ENCODE results near the gene CYB561A3.

CYB561A3 gene

DNA sequence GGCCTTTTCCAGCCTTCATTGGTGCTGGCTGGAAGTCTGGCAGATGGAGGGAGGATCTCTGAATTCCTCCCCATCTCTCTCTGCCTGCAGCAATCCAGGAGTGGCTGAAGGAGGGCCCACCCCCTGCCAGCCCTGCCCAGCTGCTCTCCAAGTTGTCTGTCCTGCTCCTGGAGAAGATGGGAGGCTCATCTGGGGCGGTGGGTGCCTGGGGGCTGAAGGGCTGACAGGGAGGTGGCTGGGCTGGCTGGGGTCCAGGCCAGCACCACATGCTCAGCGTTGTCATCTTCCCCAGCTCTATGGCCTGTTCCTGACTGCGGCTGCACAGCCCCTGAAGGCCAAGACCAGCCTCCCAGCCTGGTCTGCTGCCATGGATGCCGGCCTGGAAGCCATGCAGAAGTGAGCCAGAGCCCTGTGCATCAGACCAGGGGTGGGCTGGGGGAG is 16.5 kb downstream of the CYB561A3 start:
- peak; percentile 45 for DNase-seq (ENCODE audit: low read depth)

DNA sequence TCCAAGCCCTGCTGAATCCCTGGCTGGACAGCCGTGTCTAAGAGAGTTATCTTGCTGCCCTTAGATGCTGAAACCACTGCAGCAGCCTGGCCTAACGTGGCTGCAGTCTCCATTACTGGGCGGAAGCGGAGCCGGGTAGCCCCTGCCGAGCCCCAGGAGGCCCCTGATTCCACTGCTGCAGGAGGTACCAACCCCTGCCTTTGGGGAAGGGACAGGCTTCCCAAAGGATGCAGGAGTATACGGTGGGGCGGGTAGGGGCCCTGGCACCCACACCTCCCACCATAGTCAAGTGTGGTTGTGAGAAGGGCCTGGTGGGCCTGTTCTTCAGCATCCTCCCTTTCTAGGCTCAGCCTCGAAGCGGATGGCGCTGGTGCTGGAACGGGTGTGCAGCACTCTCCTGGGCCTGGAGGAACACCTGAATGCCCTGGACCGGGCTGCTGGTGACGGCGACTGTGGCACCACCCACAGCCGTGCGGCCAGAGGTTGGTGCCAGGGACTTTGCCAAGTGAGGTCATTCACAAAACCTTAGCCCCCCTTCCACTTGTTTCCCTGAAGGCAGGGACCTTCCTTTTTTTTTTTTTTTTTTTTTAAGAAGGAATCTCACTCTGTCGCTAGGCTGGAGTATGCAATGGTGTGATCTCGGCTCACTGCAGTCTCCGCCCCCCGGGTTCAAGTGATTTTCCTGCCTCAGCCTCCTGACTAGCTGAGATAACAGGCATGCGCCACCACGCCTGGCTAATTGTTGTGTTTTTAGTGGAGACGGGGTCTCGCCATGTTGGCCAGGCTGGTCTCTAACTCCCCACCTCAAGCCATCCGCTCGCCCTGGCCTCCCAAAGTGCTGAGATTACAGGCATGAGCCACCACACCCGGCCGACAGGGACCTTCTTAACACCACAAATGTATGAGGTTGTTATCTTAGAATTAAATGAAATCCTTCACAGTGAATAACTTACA is 17.6 kb downstream of the CYB561A3 start:
- no peak for DNase-seq (ENCODE audit: low read depth)

DNA sequence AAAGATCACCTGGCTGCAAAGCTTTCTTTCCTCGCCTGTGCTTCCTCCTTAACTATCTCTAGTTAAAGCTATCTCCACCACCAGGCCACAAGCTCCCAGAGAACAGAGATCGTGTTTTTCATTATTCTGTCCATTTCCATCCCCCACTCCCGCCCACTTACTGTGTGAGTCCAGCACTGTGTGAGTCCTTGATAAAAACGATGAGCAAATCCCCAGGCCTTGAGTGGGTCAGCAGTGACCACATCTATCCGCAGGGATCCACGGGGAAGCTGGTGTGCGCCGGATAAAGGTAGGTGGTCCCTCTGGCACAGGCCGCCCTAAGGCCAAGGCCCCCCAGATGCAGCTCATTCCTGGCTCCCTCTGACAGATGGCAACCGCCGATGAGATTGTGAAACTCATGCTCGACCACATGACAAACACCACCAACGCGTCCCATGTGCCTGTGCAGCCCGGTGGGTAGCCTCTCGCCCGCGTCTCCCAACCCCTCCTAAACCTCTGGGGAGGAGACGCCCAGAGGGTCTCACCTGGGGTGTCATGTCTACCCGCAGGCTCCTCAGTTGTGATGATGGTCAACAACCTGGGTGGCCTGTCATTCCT is 19.4 kb downstream of the CYB561A3 start:
- DNase-seq (ENCODE audit: low read depth) = no peak

DNA sequence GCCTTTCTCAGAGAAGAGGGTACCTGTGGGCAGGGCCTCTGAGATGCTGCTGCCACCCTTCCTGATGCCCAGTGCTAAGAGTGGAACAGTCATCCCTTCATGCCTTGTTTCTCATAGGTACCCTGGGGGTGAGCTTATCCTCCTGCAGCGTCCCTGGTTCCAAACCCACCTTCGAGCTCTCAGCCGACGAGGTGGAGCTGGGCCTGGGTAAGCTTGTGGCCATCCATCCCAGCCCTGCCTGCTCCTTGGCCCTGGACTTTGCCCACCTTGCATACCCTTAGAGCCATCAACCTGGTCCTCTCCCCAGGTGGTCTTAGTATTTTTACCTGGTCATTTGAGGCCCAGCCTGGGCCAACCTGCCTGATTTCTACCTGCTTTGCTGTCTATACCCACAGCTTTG is 20.0 kb downstream of the CYB561A3 start:
- no peak for DNase-seq (ENCODE audit: low read depth)

DNA sequence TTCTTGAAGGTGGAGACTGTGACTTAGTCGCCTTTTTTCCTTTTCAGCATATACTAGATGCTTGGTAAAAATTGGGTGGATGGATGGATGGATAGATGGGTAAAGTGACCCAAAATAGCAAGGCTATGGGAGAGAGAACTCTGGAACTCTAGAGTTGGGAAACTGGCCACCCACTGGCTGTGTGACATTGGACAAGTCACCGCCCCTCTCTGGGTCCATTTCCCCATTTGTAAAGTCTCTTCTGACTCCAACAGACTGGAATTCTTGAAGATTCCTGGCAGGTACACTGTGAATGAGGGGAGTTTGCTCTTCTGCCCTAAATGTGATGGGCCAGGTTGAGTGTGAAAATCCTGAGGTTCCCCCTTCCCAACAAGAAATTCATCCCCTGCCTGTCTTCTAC is 20.7 kb downstream of the CYB561A3 start:
- DNase-seq (ENCODE audit: low read depth) = no peak

DNA sequence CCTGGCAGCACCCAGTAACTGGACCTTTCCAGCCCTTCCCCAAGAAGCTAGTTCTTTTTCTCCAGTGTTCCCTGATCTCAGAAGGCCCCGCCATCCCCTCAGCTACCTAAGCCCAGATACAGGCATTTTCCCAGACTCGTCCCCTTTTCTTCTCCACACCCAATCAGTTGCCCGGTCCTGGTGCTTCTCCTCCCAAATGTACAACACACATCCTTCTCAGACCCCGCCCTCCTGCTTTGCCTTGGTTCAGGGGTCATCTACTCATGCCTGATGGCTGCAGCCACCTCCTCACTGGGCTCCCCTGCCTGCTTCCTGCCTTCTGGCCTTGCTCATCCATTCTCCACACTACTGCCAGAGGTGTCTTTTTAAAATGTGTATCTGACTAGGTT is 22.2 kb downstream of the CYB561A3 start:
- no peak for DNase-seq (ENCODE audit: low read depth)

DNA sequence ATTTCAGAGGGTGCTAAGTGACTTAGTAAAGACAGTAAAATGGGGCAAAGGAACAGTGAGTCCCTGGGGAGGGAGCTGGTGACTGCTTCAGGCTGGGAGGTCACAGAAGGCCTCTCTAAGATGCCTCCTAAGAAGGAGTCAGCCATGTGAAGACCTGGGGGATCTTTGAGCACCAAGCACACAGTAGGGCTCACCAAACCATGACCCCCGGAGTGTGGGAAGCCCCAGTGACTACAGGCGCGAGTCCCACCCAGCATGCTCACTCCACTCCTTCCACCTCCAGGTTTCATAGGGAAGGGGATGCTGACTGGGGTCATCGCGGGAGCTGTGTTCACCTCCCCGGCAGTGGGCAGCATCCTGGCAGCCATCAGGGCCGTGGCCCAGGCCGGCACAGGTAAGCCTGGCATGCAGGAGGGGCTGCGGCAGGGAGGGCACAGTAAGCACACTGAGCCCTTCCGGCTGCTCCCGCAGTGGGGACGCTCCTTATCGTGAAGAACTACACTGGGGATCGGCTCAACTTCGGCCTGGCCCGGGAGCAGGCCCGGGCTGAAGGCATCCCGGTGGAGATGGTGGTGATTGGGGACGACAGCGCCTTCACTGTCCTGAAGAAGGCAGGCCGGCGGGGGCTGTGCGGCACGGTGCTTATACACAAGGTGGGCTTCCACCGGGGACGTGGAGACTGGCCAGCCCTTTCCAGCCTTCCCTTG is 22.7 kb downstream of the CYB561A3 start:
- no peak for DNase-seq (ENCODE audit: low read depth)

DNA sequence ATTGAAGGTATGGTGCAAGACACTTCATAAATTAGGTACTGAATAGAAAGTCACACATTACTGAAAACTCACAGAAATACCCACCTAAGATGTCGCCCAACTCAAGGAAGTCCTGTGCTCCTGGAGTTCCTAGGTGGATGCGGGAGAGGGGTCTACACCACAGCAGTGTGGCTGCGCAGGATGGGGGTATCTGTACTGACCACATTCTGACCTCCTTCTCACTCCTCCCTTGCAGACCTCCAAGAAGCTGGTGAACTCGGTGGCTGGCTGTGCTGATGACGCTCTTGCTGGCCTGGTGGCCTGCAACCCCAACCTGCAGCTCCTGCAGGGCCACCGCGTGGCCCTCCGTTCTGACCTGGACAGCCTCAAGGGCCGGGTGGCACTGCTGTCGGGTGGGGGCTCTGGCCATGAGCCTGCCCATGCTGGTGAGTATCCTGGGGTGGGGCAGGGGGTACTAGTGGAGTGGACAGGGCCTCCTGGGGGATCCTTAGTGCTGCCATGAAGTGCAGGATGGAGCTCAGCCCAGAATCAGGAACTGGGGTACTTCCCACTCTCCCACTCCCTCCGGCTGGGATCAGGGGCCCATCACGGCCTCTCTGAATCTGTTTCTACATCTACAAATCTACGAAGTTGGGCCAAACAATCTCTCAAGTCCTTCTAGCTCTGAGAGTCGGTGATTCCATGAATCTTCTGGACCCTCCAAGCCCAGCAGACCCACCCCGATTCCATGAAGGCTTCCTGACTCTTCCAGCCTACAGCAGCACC is 23.8 kb downstream of the CYB561A3 start:
- DNase-seq (ENCODE audit: low read depth) = no peak

DNA sequence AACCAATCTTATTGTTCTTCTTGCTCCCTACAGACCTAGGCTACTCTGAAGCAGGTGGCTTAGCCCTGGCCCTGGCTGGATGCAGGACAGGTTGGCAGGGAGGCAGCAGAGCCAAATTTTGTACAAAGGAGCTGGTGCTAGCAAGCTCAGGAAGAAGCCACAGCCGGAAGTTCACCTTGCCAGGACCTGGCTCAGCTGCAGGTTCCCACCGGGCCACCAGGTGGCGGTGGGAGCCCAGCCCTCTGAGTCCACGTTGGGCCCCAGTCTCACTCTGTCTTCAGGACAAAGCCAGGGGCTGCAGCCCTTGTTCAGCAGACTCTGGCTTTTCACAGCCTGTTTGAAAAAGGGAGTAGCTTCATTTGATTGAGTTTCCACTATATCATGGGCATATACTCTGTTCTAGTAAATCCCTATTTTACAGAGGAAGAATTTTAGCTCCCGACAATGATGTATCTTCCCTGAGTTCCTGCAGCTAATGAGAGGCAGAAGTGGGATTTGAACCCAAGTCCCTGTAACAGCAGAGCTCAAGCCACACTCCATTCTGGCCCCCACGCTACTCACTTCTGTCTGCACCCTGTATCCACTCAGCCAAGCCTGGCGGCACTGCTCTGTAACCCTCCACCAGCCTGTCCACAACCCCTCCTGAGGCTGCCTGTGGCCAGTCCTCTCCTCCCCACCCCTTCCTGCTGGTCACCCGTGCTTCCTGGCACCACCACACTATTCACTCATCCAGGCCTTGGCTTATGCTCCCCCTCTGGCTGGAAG is 25.3 kb downstream of the CYB561A3 start:
- DNase-seq (ENCODE audit: low read depth) = peak; percentile 75

DNA sequence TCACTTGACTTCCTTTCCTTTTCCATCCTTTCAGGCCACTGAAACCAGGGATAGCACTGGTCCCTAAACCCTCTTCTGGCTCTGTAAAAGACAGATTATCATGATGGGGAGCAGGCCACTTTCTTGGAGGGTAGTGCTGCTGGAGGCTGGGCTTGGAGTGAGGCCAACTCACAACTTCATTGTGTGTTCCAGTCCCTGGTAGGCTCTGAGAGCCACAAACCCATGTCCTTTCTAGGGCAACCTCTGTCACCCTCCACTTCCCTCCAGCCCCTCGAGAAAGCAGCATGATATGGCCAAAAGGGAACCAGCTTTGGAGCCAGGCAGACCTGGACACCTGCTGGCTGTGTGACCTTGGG is 26.3 kb downstream of the CYB561A3 start:
- no peak for DNase-seq (ENCODE audit: low read depth)

DNA sequence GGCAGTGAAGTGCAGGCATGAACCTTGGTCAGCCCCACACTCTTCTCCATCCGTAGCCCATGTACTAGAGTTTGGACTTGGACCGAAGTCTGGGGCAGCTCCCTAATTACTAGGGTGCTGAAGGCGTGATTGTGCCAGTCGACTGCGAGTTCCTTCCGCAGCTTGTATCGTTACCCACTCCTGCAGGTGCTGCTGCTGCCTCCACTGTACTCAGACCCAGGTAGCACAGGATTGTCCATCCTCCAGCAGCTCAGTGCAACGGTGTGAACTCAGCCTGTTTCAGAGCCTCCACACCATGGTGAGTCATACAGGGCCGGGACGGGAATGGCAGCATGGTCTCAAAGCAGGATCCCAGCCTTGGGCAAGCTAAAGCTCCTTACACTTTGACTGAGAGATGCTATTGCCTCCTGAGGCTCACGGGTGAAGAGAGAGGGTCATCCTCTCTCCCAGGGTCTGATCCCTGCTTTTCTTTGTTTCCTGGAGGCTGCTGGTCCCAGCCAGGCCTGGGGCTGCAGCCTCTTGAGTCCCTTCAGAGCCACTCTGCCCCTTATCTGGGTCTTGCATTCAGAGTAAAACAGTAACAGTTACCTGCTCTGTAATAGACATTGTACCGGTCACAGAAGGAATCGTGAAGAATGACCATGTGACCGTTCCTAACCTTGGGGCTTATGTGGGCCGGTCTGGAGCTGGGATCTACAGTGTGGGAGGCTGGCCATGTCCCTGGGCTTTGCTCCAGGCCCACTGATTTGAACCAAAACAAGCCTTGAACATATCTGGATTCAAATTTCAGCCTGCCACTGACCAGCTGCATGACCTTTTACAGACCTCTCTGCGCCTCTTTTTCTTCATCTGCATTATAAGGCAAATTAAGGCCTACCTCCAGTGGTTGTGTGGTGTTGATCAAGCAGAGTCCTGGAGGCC is 27.0 kb downstream of the CYB561A3 start:
- DNase-seq (ENCODE audit: low read depth) = peak; percentile 35

DNA sequence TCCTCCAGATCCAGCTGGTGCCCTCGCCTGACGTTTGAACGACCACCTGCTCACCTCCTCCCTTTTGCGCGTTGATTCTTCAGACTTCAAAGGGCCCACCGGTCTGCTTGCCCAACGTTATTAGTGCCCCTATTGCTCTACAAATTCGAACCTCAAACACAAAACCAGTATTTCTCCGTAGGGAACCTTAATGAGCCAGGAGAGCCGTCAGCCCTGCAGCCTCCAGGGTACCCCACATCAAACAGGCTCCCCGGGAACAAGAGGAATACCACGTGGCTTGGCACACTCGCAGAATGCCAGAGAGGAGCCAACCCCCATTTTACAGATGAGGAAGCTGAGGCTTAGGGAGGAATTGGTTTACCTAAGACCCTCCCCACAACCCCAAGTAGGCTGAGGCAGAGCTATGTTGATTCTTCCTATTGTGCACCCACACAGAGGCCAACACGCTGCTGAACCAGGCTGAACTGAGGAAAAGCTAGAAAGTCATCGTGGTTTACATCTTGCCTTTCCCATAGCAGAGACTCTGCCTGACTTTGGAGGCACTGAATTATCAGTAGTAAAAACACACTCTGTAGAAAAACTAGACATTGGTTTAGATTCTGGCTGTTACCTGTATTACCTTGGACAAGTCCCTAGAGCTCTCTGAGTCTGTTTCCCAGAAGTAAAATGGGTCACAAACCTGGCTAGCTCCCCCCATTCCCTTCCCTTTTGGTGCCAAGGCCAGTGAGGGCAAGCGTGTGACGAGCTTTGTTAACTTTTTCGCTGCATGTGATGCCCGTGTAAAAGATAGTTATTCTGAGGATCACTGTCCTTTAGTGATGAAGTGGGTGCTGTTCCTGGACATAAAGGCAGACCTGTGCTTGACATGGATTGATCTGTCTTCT is 27.9 kb downstream of the CYB561A3 start:
- DNase-seq (ENCODE audit: low read depth) = no peak

DNA sequence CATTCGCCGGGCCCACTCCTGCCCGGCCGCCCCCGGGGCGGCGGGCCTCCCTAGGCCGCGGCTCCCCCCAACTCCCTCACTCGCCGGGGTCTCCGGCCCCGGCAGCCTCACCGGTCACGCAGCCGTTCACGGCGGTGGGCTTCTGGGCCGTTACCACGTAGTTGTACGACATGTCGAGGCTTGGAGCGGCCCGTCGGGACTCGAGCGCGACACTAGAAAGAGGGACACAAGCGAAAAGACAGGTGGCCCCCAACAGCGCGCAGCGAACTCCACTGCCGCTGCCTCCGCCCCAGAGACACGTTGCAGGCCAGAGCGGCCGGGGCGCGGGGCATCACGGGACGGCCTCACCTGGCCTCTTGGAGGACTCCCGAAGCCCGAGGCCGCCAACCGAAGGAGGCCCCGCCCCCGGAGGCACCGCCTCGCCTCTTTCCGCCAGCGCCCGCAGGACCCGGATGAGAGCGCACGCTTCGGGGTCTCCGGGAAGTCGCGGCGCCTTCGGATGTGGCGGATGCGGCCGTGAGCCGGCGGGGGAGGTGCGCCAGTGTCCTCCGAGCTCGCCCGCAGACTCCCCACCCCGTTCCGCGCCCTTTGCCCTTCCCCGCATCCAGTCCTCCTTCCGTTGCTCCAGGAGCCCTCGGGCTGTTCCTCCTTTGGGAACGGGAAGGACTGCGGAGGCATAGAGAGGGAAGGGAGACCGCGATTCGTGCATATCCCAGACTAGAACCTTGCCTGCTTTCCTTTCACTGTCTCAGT is 28.7 kb downstream of the CYB561A3 start, which contains the start of the genes DDB1 and TKFC:
Gene DDB1, minus strand, starts transcription at position 309 of the 753 bp plus-strand sequence. Its CDS starts 137 bp downstream, at position 172.
Gene TKFC, plus strand, starts transcription at position 432 of the 753 bp plus-strand sequence. CDS start 1,501 bp downstream, outside the sequence.
- DNase-seq (ENCODE audit: low read depth) = peak; percentile 93

DNA sequence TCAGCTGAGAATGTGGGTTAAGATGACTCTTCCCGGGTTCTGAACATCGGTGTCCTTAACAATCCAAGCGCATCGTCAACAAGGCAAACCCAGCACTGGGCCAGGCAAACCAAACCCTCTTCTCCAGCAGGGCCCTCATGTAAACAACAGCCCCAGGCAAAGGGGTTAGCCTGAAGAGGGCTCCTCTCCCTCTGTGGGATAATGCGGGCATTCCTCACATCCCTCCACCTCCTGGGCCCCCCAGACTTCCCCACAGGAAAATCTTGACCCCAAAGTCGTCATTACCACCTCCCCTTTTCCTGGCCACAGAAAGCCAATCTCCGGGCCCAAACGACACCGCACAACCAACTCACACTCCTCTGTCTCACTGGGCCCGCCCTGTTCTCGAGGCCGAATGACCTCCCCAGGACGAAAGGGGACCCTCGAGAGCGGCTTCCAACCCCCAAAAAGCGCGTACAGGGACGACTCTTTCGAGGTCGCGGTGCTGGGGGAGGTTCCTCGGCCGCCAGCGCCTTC is 29.3 kb downstream of the CYB561A3 start:
- DNase-seq (ENCODE audit: low read depth) = peak; percentile 58

DNA sequence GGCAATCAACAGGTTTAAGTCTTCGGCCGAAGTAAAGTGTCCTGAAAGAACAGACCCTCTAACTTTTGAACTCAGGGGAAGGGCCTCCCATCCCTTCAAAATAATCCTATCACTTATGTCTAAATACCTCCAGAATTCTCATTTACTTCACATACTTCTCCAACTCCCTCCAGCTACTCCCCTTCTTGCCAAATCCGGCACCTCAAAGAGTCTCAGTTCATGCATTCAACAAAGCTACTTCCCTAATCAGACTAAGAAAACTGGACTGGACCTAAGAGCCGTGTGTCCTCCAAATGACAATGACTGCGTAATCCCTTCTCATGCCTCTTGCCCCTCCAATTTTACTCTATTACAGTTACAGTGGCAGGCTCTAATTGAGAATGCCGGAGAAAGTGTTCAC is 30.0 kb downstream of the CYB561A3 start:
- DNase-seq (ENCODE audit: low read depth) = no peak

DNA sequence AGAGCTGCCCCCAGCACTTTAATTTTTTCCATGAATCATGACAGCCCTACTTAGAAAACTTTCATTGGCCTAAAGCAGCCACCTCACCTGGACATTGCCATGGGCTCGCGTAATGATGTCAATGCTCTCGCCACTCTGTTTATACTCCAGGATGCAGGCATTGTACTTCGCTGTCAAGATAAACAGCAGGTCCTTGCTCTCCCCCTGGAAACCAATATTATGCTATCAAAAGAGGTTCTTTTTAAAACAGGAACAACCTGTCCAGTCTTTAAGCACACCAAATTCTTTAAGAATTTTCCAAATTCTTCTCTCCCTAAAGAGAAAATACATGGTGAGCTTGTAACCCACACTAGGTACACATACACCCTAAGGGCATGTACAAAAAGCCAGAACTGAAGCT is 31.8 kb downstream of the CYB561A3 start:
- no peak for DNase-seq (ENCODE audit: low read depth)

DNA sequence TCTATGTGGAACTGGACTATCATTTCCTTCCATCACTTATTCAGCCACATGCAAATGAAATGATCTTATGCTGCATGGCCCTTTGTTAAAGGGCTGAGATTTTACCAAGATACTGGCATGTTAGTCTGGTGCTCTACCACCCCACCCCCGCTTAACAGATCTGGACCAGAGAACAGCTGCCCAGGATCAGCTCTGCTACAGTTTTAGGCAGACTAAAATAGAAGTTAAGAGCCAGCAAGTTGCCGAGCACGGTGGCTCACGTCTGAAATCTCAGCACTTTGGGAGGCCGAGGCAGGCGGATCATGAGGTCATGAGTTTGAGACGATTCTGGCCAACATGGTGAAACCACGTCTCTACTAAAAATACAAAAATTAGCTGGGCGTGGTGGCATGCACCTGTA is 33.3 kb downstream of the CYB561A3 start:
- DNase-seq (ENCODE audit: low read depth) = no peak

DNA sequence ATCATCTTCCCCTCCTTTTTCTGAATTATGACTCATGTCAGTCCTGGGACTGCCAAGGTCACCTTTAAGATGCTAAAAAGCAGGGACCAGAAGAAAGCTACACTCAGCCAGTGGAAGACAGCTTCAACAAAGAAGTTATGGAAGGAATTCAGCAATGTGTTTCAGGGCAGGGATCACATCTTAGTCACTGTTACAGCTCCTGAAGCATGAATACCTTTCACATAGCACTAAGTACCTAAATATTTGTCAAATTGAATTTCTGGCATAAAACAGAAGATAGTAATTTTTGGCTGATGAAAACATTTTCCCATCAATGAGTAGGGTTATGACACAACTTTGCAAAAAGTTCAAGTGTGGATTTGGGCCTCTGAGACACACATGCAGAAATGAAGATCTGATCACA is 34.0 kb downstream of the CYB561A3 start:
- DNase-seq (ENCODE audit: low read depth) = peak; percentile 65
